Body of pancreas (tissue), 4 donors: ENCODE data around the gene CASZ1. TPM values are rescaled to one million over a fixed set of nuclear protein-coding genes. Genes with fewer than 3 reads are reported as not detected.

Source experiments
- ATAC-seq: fragments of 150-250 bp; one replicate; pipeline ENCODE4 v1.9.1; 2016
- DNase-seq, 4 donors: peaks; one replicate each; pipeline ENCODE4 v3.0.0-alpha.2; 2019
- H3K27ac ChIP-seq, 4 donors: fragments of 200-600 bp; sonication (generic); 1 replicate in 3 of 4; 2 replicates in 1 of 4; pipeline versions ENCODE4 v1.5.1 to v1.6.1; 2016 to 2019; ENCODE audit warnings: mild to moderate bottlenecking in 1 of 4, mixed read lengths in 1 of 4, moderate library complexity in 1 of 4
- H3K27me3 ChIP-seq, 2 donors: fragments of 200-600 bp; sonication (generic); one replicate each; pipeline ENCODE4 v1.6.0; 2016; ENCODE audit warnings: mild to moderate bottlenecking in 1 of 2
- H3K36me3 ChIP-seq, 2 donors: fragments of 200-600 bp; sonication (generic); replicated peaks in 1 of 2; 2 replicates each; pipeline ENCODE4 v1.5.1; 2016; ENCODE audit warnings: low read depth in 2 of 2; ENCODE audit not compliant: insufficient read depth in 1 of 2
- H3K4me1 ChIP-seq: fragments of 200-600 bp; sonication (generic); one replicate; pipeline ENCODE4 v1.6.0; 2016
- H3K4me3 ChIP-seq, 2 donors: fragments of 200-600 bp; sonication (generic); 1 replicate in 1 of 2; 2 replicates in 1 of 2; pipeline ENCODE4 v1.5.1; 2016 to 2019
- H3K9me3 ChIP-seq, 3 donors: fragments of 200-600 bp; sonication (generic); 1 replicate in 2 of 3; 2 replicates in 1 of 3; pipeline ENCODE4 v1.5.1; 2016
- POLR2A ChIP-seq, 3 donors: fragments of 450-650 bp; IDR thresholded peaks; one replicate each; pipeline ENCODE4 v1.6.1; 2016; ENCODE audit warnings: antibody characterized with exemption in 3 of 3, mild to moderate bottlenecking in 2 of 3
- WGBS, 2 donors: methylation state at CpG; one replicate each; pipeline ENCODE4 v1.1.5; 2017; 5-methylcytosine and 5-hydroxymethylcytosine counted together
- intact Hi-C: fragments of 100-400 bp; cut with DNase I; formaldehyde crosslinking; loops from one replicate; pipeline ENCODE4 v1.15.1; 2023
- total RNA-seq, 2 donors: library from RNA; depleted of rRNA; stranded (reverse); fragments of >200 nt; gene quantifications; one replicate each; pipeline ENCODE4 v1.1.0, GENCODE V29; 2016
- TF ChIP-seq, protein P1 (sequence below), 7 experiments: fragments of 450-650 bp in 4 of 7; fragments of 200-600 bp in 3 of 7; sonication (generic) in 3 of 7; IDR thresholded peaks; one replicate each; pipeline ENCODE4 v1.5.1; 2016 to 2019; ENCODE audit warnings: antibody characterized with exemption in 7 of 7

CASZ1 gene
- total RNA-seq, 2 donors from 2014 or later = 9.3 to 14.2 TPM

DNA sequence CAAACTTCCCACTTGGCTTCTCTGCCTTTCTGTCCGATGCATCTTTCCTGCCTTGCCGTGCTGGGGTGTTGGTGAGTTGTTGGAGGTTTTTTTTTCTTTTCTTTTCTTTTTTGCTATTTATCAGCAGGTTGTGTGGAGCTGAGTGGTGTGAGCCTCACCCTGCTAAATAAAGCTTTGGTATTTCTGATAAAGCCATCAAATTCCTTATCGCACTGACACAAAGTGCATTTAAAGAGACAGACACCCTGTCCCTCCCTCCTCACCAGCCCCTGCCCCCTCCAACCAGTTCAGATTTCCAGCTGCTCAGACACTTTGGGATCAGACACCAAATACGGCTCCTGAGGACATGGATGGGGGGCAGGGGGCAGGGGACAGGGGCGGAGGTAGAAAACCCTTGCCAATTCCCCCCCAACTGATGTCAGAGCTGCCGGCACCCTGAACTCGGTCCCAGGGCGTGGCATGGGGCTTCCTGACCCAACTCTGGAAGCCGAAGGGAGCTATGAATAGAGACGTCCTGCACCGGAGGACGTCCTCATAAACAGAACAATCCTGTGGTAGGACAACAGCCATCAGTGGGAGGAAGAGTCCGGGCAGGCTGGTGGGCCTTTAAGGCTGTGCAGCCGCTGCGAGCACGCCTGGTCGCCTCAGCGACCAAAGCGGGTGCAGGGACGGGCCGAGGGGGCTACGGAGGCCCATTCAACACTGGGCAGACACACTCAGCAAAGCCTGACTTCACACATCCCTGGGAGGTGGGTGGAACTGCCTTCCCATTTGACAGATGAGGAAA lies 79.0 kb downstream of the CASZ1 start:
- no peak for DNase-seq
- Histone ChIP-seq H3K27ac (peak overlapping the region in 3 of 4 donors; percentile 50 to 73 (median 55)), H3K4me3 (no peak overlapping the region), H3K9me3 (no peaks in the 10 kb centered on the region), H3K27me3 (no peaks in the 10 kb centered on the region), H3K4me1 (peaks cover 46% of the 10 kb centered on the region), H3K36me3 (no peaks in the 10 kb centered on the region)
- 19 to 58% methylated on average over 6 to 22 of the region's 22 CpGs for WGBS, 2 donors
- intact Hi-C loops = no loop called here
- ATAC-seq = peak; percentile 24
- TF ChIP-seq, protein P1, sequence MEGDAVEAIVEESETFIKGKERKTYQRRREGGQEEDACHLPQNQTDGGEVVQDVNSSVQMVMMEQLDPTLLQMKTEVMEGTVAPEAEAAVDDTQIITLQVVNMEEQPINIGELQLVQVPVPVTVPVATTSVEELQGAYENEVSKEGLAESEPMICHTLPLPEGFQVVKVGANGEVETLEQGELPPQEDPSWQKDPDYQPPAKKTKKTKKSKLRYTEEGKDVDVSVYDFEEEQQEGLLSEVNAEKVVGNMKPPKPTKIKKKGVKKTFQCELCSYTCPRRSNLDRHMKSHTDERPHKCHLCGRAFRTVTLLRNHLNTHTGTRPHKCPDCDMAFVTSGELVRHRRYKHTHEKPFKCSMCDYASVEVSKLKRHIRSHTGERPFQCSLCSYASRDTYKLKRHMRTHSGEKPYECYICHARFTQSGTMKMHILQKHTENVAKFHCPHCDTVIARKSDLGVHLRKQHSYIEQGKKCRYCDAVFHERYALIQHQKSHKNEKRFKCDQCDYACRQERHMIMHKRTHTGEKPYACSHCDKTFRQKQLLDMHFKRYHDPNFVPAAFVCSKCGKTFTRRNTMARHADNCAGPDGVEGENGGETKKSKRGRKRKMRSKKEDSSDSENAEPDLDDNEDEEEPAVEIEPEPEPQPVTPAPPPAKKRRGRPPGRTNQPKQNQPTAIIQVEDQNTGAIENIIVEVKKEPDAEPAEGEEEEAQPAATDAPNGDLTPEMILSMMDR (IDR thresholded peaks at IDR 0.05) = no peak

DNA sequence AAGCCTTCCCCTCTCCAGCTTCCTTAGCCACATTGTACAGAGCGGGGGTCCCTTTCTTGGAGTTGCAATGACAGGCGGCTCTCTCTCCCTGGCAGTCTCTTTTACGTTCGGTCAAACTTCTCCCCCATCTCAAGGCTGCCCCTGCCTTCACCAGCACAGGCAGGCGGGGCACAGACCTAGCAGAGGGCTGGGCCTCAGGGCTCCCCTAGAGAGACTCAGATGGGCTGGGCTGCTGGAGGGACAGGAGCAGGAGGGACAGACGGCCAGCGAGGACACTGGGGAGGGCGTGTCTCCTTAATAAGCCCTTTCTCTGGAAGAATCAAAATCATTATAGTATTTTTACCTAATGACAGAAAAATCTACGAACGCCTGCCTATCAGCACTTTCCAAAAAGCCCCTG lies 79.6 kb downstream of the CASZ1 start:
- 40 to 44% methylated on average over 9 to 10 of the region's 10 CpGs for WGBS, 2 donors
- TF ChIP-seq, protein P1 (IDR thresholded peaks at IDR 0.05) = no peak
- no peak for TF ChIP-seq POLR2A (IDR thresholded peaks at IDR 0.05)
- no peaks in the 10 kb centered on the region for H3K9me3 ChIP-seq
- H3K4me3 ChIP-seq = no peak overlapping the region
- ATAC-seq = no peak
- H3K27me3 ChIP-seq = no peaks in the 10 kb centered on the region
- H3K36me3 ChIP-seq = no peaks in the 10 kb centered on the region
- intact Hi-C loops = no loop called here
- H3K4me1 ChIP-seq = peaks cover 46% of the 10 kb centered on the region
- peak overlapping the region in 3 of 4 donors; percentile 50 to 73 (median 55) for H3K27ac ChIP-seq
- DNase-seq = no peak

DNA sequence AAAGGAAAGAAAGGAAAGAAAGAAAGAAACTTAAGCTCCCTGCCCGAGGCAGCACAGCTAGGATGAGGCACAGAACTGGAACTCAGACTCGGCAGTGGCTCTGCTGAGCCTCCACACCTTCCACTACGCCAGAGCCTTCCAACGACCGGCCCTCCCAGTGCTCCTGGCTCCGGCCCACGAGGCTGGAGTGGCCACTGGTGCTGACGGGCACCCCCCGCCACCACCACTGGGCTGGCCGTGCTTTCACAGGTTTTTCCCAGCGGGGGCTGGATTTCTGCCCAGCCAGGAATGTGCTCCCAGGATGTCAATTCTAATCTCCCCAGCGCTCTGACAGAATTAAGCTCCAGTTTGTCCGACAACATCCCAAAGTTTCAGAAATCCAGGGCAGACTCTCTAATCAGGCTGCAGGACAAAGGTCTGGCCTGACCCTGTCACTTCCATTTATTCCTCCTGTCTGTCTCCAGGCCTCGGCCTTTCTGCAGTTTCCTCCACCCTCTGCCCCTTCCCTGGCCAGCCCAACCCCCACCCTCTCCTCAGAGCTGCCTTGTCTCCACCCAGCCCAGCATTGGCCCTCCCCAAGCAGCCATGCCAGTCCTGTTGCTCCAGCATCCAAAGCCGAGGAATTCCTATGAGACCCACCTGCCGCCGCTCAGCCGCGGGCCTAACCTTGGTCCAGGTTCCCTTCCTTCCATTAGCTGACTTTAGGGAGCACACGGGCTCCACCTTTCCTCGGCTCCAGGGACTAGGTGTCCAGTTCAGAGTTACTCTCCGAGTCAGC lies 81.9 kb downstream of the CASZ1 start:
- H3K27me3 ChIP-seq = no peaks in the 10 kb centered on the region
- peak; percentile 82 for ATAC-seq
- intact Hi-C loops = no loop called here
- no peaks in the 10 kb centered on the region for H3K9me3 ChIP-seq
- TF ChIP-seq, protein P1 (IDR thresholded peaks at IDR 0.05) = peak in 2 of 7 experiments; percentile 12 to 15
- TF ChIP-seq POLR2A (IDR thresholded peaks at IDR 0.05) = no peak
- H3K36me3 ChIP-seq = no peaks in the 10 kb centered on the region
- H3K27ac ChIP-seq = peak overlapping the region; percentile 1 to 77 (median 75)
- peaks cover 41% of the 10 kb centered on the region for H3K4me1 ChIP-seq
- no peak overlapping the region for H3K4me3 ChIP-seq
- DNase-seq = peak; percentile 78 to 91 (median 85)
- 39 to 47% methylated on average over 20 to 22 of the region's 22 CpGs for WGBS, 2 donors

DNA sequence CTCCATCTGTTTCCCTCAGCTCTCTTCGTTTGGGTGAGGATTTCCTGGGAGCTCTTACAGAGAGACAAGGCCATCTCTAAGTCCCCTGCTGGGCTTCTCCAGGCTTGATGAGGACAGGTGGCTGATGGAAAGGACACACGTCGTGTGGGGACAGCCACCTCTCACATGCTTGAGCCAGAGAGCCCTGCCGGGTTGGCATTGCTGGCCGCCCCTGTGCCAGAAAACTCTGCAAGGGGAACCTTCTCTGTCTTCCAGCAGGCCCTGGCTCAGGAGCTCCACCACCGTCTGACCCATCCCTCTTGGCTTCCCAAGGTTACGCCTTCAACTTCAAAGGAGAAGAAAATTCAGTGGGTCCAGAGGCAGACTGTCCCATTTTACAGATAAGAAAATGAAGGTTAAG lies 82.8 kb downstream of the CASZ1 start:
- intact Hi-C loops = no loop called here
- TF ChIP-seq, protein P1 (IDR thresholded peaks at IDR 0.05) = no peak
- TF ChIP-seq POLR2A (IDR thresholded peaks at IDR 0.05) = no peak

More for the DNA sequence above, 82.8 kb downstream of the CASZ1 start:
- Histone ChIP-seq H3K27ac (peak overlapping the region in 3 of 4 donors; percentile 73 to 77 (median 77)), H3K9me3 (no peaks in the 10 kb centered on the region), H3K4me3 (no peak overlapping the region), H3K4me1 (peaks cover 41% of the 10 kb centered on the region), H3K36me3 (no peaks in the 10 kb centered on the region), H3K27me3 (no peaks in the 10 kb centered on the region)
- ATAC-seq = no peak
- WGBS, 2 donors = 86% methylated on average over 7 of the region's 7 CpGs
- no peak for DNase-seq
